Neural progenitor cell (in vitro differentiated cells): Measurements from ENCODE around the gene ILRUN. TPM values are rescaled to one million over a fixed set of nuclear protein-coding genes. Genes with fewer than 3 reads are reported as not detected.

Experiments
- DNase-seq: peaks from one replicate; pipeline ENCODE4 v3.0.0-alpha.2; 2016; ENCODE audit warnings: low spot score
- H2AFZ ChIP-seq: fragments of 200-600 bp; sonication (generic); replicated peaks from 2 replicates; pipeline ENCODE4 v1.6.1; 2016; ENCODE audit warnings: antibody characterized with exemption
- H3F3A ChIP-seq: fragments of 200-600 bp; sonication (generic); 2 replicates; pipeline ENCODE4 v1.6.1; 2016; ENCODE audit warnings: antibody characterized with exemption, low read depth
- H3K27ac ChIP-seq: fragments of 200-600 bp; sonication (generic); 2 replicates; pipeline ENCODE4 v1.5.1; 2016; ENCODE audit warnings: mild to moderate bottlenecking
- H3K27me3 ChIP-seq: fragments of 200-600 bp; sonication (generic); 2 replicates; pipeline ENCODE4 v1.6.1; 2016; ENCODE audit warnings: mild to moderate bottlenecking, moderate library complexity
- H3K36me3 ChIP-seq: fragments of 200-600 bp; sonication (generic); 2 replicates; pipeline ENCODE4 v1.5.1; 2016
- H3K4me1 ChIP-seq: fragments of 200-600 bp; sonication (generic); 2 replicates; pipeline ENCODE4 v1.6.1; 2016; ENCODE audit warnings: mixed run types
- H3K4me2 ChIP-seq: fragments of 200-600 bp; sonication (generic); 2 replicates; pipeline ENCODE4 v1.6.1; 2016
- H3K4me3 ChIP-seq: fragments of 200-600 bp; sonication (generic); 2 replicates; pipeline ENCODE4 v1.5.1; 2016
- H3K79me2 ChIP-seq: fragments of 200-600 bp; sonication (generic); 2 replicates; pipeline ENCODE4 v1.6.1; 2016; ENCODE audit warnings: low read depth
- H3K9ac ChIP-seq: fragments of 200-600 bp; sonication (generic); 2 replicates; pipeline ENCODE4 v1.6.1; 2016
- H3K9me3 ChIP-seq: fragments of 200-600 bp; sonication (generic); 2 replicates; pipeline ENCODE4 v1.5.1; 2016; ENCODE audit warnings: low read depth
- H4K20me1 ChIP-seq: fragments of 200-600 bp; sonication (generic); 2 replicates; pipeline ENCODE4 v1.6.1; 2016; ENCODE audit warnings: low read depth
- H3K27ac Mint-ChIP-seq: 3 replicates; pipeline ENCODE4 v1.8.0; 2021; ENCODE audit warnings: mixed read lengths
- H3K27me3 Mint-ChIP-seq: 2 replicates; pipeline ENCODE4 v1.8.0; 2022; ENCODE audit warnings: low read depth, mild to moderate bottlenecking, inconsistent platforms, moderate library complexity, mixed read lengths; ENCODE audit not compliant: insufficient read depth
- H3K36me3 Mint-ChIP-seq: 3 replicates; pipeline ENCODE4 v1.8.0; 2021; ENCODE audit warnings: mixed read lengths
- H3K4me1 Mint-ChIP-seq: 3 replicates; pipeline ENCODE4 v1.8.0; 2021; ENCODE audit warnings: mixed read lengths
- H3K4me3 Mint-ChIP-seq: 3 replicates; pipeline ENCODE4 v1.8.0; 2021; ENCODE audit warnings: mild to moderate bottlenecking, moderate library complexity, mixed read lengths
- H3K9me3 Mint-ChIP-seq: 3 replicates; pipeline ENCODE4 v1.8.0; 2020; ENCODE audit warnings: mixed read lengths
- EZH2 ChIP-seq: fragments of 200-600 bp; sonication (generic); IDR thresholded peaks from 2 replicates; pipeline ENCODE4 v1.6.1; 2017; ENCODE audit warnings: antibody characterized with exemption, mild to moderate bottlenecking, moderate library complexity
- EZH2phosphoT487 ChIP-seq: fragments of 200-600 bp; sonication (generic); IDR thresholded peaks from 2 replicates; pipeline ENCODE4 v1.6.1; 2017; ENCODE audit warnings: antibody characterized with exemption
- total RNA-seq: library from RNA; depleted of rRNA; stranded (reverse); fragments of >200 nt; gene quantifications from 2 replicates; pipeline ENCODE4 v1.2.3, GENCODE V29; 2015; ENCODE audit warnings: low replicate concordance
- TF ChIP-seq, protein P1 (sequence below): fragments of 200-600 bp; sonication (generic); IDR thresholded peaks from 2 replicates; pipeline ENCODE4 v1.5.1; 2017; ENCODE audit warnings: antibody characterized with exemption, mild to moderate bottlenecking

Gene ILRUN
- total RNA-seq, 1 donor from 2014 or later, result 33.2 TPM

DNA sequence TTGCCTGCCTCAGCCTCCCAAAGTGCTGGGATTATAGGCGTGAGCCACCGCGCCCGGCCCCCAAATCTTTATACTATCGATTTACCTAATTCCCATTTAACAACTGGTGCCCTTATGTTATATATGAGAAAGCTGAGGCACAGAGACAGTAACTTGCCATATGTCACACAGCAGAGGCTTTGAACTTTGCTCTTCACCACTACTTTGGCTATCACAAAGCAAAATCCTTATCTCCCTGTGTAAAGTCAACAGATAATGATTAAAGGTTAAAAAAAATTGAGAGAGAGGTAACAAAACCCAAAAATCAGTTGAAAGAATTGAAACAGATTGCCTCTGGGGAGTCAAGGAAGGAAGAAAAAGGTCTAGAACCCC lies 22.3 kb downstream of the ILRUN start:
- H3K27ac Mint-ChIP-seq, result no peak overlapping the region
- peaks cover 86% of the 10 kb centered on the region for H3K79me2 ChIP-seq
- H3K27ac ChIP-seq, result no peak overlapping the region
- TF ChIP-seq, protein P1, sequence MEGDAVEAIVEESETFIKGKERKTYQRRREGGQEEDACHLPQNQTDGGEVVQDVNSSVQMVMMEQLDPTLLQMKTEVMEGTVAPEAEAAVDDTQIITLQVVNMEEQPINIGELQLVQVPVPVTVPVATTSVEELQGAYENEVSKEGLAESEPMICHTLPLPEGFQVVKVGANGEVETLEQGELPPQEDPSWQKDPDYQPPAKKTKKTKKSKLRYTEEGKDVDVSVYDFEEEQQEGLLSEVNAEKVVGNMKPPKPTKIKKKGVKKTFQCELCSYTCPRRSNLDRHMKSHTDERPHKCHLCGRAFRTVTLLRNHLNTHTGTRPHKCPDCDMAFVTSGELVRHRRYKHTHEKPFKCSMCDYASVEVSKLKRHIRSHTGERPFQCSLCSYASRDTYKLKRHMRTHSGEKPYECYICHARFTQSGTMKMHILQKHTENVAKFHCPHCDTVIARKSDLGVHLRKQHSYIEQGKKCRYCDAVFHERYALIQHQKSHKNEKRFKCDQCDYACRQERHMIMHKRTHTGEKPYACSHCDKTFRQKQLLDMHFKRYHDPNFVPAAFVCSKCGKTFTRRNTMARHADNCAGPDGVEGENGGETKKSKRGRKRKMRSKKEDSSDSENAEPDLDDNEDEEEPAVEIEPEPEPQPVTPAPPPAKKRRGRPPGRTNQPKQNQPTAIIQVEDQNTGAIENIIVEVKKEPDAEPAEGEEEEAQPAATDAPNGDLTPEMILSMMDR, result no peak
- no peak for TF ChIP-seq EZH2
- TF ChIP-seq EZH2phosphoT487, result no peak
- H3K4me1 ChIP-seq, result no peaks in the 10 kb centered on the region
- no peaks in the 10 kb centered on the region for H3K9me3 ChIP-seq
- no peak overlapping the region for H3K4me3 ChIP-seq
- H4K20me1 ChIP-seq, result peaks cover 26% of the 10 kb centered on the region
- H3K4me3 Mint-ChIP-seq, result no peak overlapping the region
- H3K36me3 Mint-ChIP-seq, result peaks cover 8% of the 10 kb centered on the region
- no peaks in the 10 kb centered on the region for H3K27me3 ChIP-seq
- H3K4me1 Mint-ChIP-seq, result peaks cover 5% of the 10 kb centered on the region
- no peak overlapping the region for H3K9ac ChIP-seq
- H3F3A ChIP-seq, result peaks cover 7% of the 10 kb centered on the region
- H3K36me3 ChIP-seq, result no peaks in the 10 kb centered on the region
- H3K9me3 Mint-ChIP-seq, result no peaks in the 10 kb centered on the region
- no peak for DNase-seq
- H3K4me2 ChIP-seq, result no peak overlapping the region
- H3K27me3 Mint-ChIP-seq, result no peaks in the 10 kb centered on the region
- no peak overlapping the region for H2AFZ ChIP-seq

DNA sequence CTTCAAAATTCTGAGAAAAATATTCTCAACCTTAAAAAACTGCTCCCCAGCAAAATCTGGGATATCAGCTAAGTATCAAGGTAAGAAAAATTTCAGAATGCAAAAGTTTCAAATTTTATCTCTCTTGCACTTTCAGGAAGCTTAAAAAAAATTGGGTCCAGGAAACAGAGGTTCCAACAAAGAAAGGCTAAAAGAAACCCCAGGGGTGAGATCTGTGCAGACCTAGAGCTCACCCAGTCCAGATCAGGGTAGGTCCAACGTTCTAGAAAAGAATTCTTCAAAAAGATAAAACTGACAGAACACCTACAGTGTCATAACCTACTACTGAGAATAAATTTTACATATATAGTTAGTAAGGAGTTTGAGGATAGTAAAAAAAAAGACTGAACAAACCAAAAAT lies 23.5 kb downstream of the ILRUN start:
- no peak overlapping the region for H3K4me2 ChIP-seq
- H3K9me3 ChIP-seq, result no peaks in the 10 kb centered on the region
- H2AFZ ChIP-seq, result no peak overlapping the region
- no peak for DNase-seq
- H3K4me3 ChIP-seq, result no peak overlapping the region
- no peaks in the 10 kb centered on the region for H3K36me3 ChIP-seq
- peak overlapping the region; percentile 3 for H3K9ac ChIP-seq
- no peak overlapping the region for H3K27ac Mint-ChIP-seq
- peaks cover 32% of the 10 kb centered on the region for H4K20me1 ChIP-seq
- H3K4me3 Mint-ChIP-seq, result no peak overlapping the region
- no peaks in the 10 kb centered on the region for H3K27me3 Mint-ChIP-seq
- no peaks in the 10 kb centered on the region for H3K9me3 Mint-ChIP-seq
- H3K79me2 ChIP-seq, result peaks cover 87% of the 10 kb centered on the region
- H3K4me1 Mint-ChIP-seq, result peaks cover 5% of the 10 kb centered on the region
- H3K27ac ChIP-seq, result no peak overlapping the region
- no peaks in the 10 kb centered on the region for H3K27me3 ChIP-seq
- H3F3A ChIP-seq, result peaks cover 7% of the 10 kb centered on the region
- TF ChIP-seq EZH2phosphoT487 (no peak), EZH2 (no peak)
- TF ChIP-seq, protein P1, result no peak
- no peaks in the 10 kb centered on the region for H3K4me1 ChIP-seq
- H3K36me3 Mint-ChIP-seq, result peaks cover 8% of the 10 kb centered on the region

DNA sequence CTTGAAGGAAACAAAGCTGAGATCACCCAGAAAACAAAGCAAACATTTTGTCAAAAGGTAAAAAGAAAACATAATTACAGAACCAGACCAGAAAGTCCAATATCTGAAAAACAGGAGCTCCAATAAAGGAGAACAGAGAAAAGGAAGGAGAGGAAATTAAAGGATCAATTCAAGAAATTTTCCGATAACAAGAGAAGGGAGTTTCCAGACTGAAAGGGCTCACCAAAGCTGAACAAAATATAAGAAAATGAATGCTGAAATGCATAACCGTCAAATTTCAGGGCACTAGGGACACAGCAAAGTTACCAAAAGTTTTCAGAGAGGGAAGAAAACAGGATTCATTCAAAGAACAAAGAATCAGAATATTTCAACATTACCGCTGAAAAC lies 23.9 kb downstream of the ILRUN start:
- no peak for DNase-seq
- Mint-ChIP-seq H3K27me3 (no peaks in the 10 kb centered on the region), H3K36me3 (peaks cover 8% of the 10 kb centered on the region), H3K9me3 (no peaks in the 10 kb centered on the region), H3K4me1 (peaks cover 5% of the 10 kb centered on the region), H3K27ac (no peak overlapping the region), H3K4me3 (no peak overlapping the region)
- no peak overlapping the region for H3K27ac ChIP-seq
- H3K36me3 ChIP-seq, result no peaks in the 10 kb centered on the region
- TF ChIP-seq EZH2 (no peak), EZH2phosphoT487 (no peak)
- TF ChIP-seq, protein P1, result no peak
- peaks cover 7% of the 10 kb centered on the region for H3F3A ChIP-seq
- H3K4me3 ChIP-seq, result no peak overlapping the region
- peaks cover 87% of the 10 kb centered on the region for H3K79me2 ChIP-seq
- H4K20me1 ChIP-seq, result peaks cover 36% of the 10 kb centered on the region
- H3K4me2 ChIP-seq, result no peak overlapping the region
- no peak overlapping the region for H3K9ac ChIP-seq
- H3K9me3 ChIP-seq, result no peaks in the 10 kb centered on the region
- H2AFZ ChIP-seq, result no peak overlapping the region
- no peaks in the 10 kb centered on the region for H3K4me1 ChIP-seq
- no peaks in the 10 kb centered on the region for H3K27me3 ChIP-seq
